ENCODE measurements around the gene POC1A. TPM values are rescaled to one million over a fixed set of nuclear protein-coding genes. Genes with fewer than 3 reads are reported as not detected.

The POC1A gene
- polyA plus RNA-seq, 1 of the 3 experiments (the other 2 are of a cell fraction): 11.7 TPM

DNA sequence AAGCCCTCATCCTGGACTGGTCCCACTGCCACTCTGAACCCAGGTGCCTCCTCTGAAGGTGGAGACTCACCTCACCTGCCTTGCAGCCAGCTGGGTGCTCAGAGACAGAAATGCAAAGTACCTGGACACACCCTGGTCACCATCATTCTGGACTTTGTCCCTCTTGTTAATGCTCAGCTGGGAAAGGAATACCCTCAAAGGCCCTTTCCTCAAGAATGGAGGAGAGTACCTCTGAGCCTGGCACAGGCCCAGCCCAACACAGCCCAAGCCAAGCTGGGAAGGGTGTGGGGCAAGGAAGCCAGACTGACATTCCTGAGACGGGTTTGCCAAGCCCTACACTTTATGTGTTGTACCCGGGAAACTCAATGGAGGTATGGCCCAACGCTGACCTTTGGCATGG is 42.8 kb upstream of the POC1A start:
- no peak overlapping the region for H3K4me3 ChIP-seq (ENCODE audit: low read depth in 2 of 2, low read length in 1 of 2)
- CTCF ChIA-PET: interaction anchor here (0.7 to 2.0 kb wide), 9 partner anchors 12 to 193 kb away, joined by 3 to 9 read pairs (median 3); no protein-coding TSS in a partner anchor
- TF ChIP-seq MXI1 (IDR thresholded peaks at IDR 0.05; ENCODE audit: low read depth, low read length) (no peak), FOXJ3 (CRISPR knock-in tag; IDR thresholded peaks at IDR 0.05) (no peak), EZH2phosphoT487 (IDR thresholded peaks at IDR 0.05; ENCODE audit: borderline replicate concordance, low read depth) (no peak), GABPA (IDR thresholded peaks at IDR 0.05; ENCODE audit: low read depth) (no peak)
- TF ChIP-seq, protein P1, sequence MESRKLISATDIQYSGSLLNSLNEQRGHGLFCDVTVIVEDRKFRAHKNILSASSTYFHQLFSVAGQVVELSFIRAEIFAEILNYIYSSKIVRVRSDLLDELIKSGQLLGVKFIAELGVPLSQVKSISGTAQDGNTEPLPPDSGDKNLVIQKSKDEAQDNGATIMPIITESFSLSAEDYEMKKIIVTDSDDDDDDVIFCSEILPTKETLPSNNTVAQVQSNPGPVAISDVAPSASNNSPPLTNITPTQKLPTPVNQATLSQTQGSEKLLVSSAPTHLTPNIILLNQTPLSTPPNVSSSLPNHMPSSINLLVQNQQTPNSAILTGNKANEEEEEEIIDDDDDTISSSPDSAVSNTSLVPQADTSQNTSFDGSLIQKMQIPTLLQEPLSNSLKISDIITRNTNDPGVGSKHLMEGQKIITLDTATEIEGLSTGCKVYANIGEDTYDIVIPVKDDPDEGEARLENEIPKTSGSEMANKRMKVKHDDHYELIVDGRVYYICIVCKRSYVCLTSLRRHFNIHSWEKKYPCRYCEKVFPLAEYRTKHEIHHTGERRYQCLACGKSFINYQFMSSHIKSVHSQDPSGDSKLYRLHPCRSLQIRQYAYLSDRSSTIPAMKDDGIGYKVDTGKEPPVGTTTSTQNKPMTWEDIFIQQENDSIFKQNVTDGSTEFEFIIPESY (IDR thresholded peaks at IDR 0.05; ENCODE audit: borderline replicate concordance, low read depth): no peak
- TF ChIP-seq, protein P2, sequence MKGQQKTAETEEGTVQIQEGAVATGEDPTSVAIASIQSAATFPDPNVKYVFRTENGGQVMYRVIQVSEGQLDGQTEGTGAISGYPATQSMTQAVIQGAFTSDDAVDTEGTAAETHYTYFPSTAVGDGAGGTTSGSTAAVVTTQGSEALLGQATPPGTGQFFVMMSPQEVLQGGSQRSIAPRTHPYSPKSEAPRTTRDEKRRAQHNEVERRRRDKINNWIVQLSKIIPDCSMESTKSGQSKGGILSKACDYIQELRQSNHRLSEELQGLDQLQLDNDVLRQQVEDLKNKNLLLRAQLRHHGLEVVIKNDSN (IDR thresholded peaks at IDR 0.05; ENCODE audit: borderline replicate concordance, low read depth): no peak
- TF ChIP-seq, protein P3, sequence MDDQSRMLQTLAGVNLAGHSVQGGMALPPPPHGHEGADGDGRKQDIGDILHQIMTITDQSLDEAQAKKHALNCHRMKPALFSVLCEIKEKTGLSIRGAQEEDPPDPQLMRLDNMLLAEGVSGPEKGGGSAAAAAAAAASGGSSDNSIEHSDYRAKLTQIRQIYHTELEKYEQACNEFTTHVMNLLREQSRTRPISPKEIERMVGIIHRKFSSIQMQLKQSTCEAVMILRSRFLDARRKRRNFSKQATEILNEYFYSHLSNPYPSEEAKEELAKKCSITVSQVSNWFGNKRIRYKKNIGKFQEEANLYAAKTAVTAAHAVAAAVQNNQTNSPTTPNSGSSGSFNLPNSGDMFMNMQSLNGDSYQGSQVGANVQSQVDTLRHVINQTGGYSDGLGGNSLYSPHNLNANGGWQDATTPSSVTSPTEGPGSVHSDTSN (IDR thresholded peaks at IDR 0.05): no peak
- no peak for DNase-seq
- no peak overlapping the region for H2AFZ ChIP-seq (ENCODE audit: low read depth)
- H3K9me3 ChIP-seq: no peaks in the 10 kb centered on the region
- POLR2A ChIA-PET: interaction anchor here (0.7 kb wide), 1 partner anchor 43 kb away, joined by 3 read pairs; the partner anchor contains the start of gene POC1A
- 86% methylated on average over 3 of the region's 3 CpGs for WGBS (ENCODE audit: low lambda C conversion rate)
- no peak overlapping the region for H3K27ac ChIP-seq (ENCODE audit: low read depth in 2 of 2, low read length in 1 of 2)
- H4K20me1 ChIP-seq (ENCODE audit: insufficient read depth): no peaks in the 10 kb centered on the region
- H3F3A ChIP-seq (replicated peaks; ENCODE audit: insufficient read depth): peaks cover 5% of the 10 kb centered on the region
- H3K36me3 ChIP-seq (replicated peaks in 1 of 2; ENCODE audit: control insufficient read depth in 1 of 2, insufficient read depth in 2 of 2, low read length in 1 of 2): peaks cover 14 to 16% of the 10 kb centered on the region in 2 experiments
- peak overlapping the region; percentile 97; the same call in 1 of the 2 replicates for H3K4me2 ChIP-seq
- H3K9ac ChIP-seq: no peak overlapping the region
- peaks cover 7 to 23% of the 10 kb centered on the region in 2 experiments for H3K4me1 ChIP-seq (ENCODE audit: control insufficient read depth in 1 of 2, insufficient read depth in 2 of 2, low read depth in 1 of 2, low read length in 1 of 2)
- no peaks in the 10 kb centered on the region for H3K9me2 ChIP-seq
- H3K27me3 ChIP-seq (ENCODE audit: insufficient read depth): no peaks in the 10 kb centered on the region
- peaks cover 33% of the 10 kb centered on the region for H3K79me2 ChIP-seq (ENCODE audit: insufficient read depth)

DNA sequence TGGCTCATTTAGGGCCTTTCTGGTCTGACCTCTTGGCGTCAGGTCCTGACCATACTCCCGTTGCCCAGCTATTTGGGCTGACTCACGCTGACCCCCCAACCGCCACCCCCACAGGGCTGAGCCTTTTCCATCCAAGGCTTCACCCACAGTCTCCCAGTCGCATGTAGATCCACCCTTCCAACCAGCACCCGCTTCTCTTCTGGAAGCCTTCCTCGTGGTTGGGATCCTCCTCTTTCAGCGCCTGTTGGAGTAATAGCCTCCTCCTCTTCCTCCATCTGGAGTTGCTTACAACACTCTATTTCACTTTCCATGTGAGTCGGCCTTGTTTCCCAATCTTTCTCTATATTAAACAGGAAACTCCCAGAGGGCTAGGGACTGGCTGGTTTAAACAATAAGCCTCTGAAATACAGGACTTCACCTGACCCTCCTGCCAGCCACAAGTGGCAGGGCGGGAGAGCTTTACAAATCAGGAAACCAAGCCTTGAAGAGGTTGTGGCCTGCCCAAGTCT is 41.7 kb upstream of the POC1A start:
- 84% methylated on average over 6 of the region's 10 CpGs for WGBS (ENCODE audit: low lambda C conversion rate)
- ChIA-PET CTCF (interaction anchor here (0.6 to 2.0 kb wide), 4 partner anchors 21 to 188 kb away, joined by 3 to 9 read pairs (median 3); no protein-coding TSS in a partner anchor), POLR2A (no interaction called here)
- H3K4me2 ChIP-seq: no peak overlapping the region
- peaks cover 27% of the 10 kb centered on the region for H3K79me2 ChIP-seq (ENCODE audit: insufficient read depth)
- no peaks in the 10 kb centered on the region for H4K20me1 ChIP-seq (ENCODE audit: insufficient read depth)
- no peaks in the 10 kb centered on the region for H3K9me3 ChIP-seq
- H3F3A ChIP-seq (replicated peaks; ENCODE audit: insufficient read depth): peaks cover 5% of the 10 kb centered on the region
- no peak overlapping the region for H3K27ac ChIP-seq (ENCODE audit: low read depth in 2 of 2, low read length in 1 of 2)
- no peak overlapping the region for H3K4me3 ChIP-seq (ENCODE audit: low read depth in 2 of 2, low read length in 1 of 2)
- peaks cover 6 to 10% of the 10 kb centered on the region in 2 experiments for H3K36me3 ChIP-seq (replicated peaks in 1 of 2; ENCODE audit: control insufficient read depth in 1 of 2, insufficient read depth in 2 of 2, low read length in 1 of 2)
- no peaks in the 10 kb centered on the region for H3K9me2 ChIP-seq
- H3K4me1 ChIP-seq (ENCODE audit: control insufficient read depth in 1 of 2, insufficient read depth in 2 of 2, low read depth in 1 of 2, low read length in 1 of 2): peaks cover 7 to 23% of the 10 kb centered on the region in 2 experiments
- no peaks in the 10 kb centered on the region for H3K27me3 ChIP-seq (ENCODE audit: insufficient read depth)
- no peak for DNase-seq
- no peak overlapping the region for H2AFZ ChIP-seq (ENCODE audit: low read depth)
- no peak overlapping the region for H3K9ac ChIP-seq
- TF ChIP-seq GABPA (IDR thresholded peaks at IDR 0.05; ENCODE audit: low read depth) (no peak), RFX5 (IDR thresholded peaks at IDR 0.05; ENCODE audit: low read length) (no peak), FOXM1 (IDR thresholded peaks at IDR 0.05; ENCODE audit: low read depth) (no peak), FOXJ3 (CRISPR knock-in tag; IDR thresholded peaks at IDR 0.05) (no peak), CHD2 (IDR thresholded peaks at IDR 0.05; ENCODE audit: low read length, partially characterized antibody) (no peak), SMC3 (IDR thresholded peaks at IDR 0.05; ENCODE audit: low read depth, low read length) (no peak), EZH2phosphoT487 (IDR thresholded peaks at IDR 0.05; ENCODE audit: borderline replicate concordance, low read depth) (no peak), RCOR1 (IDR thresholded peaks at IDR 0.05; ENCODE audit: low read length) (no peak), NRF1 (IDR thresholded peaks at IDR 0.05; ENCODE audit: low read depth, low read length) (no peak), RXRA (IDR thresholded peaks at IDR 0.05; ENCODE audit: borderline replicate concordance, low read depth) (no peak)
- TF ChIP-seq, protein P4, sequence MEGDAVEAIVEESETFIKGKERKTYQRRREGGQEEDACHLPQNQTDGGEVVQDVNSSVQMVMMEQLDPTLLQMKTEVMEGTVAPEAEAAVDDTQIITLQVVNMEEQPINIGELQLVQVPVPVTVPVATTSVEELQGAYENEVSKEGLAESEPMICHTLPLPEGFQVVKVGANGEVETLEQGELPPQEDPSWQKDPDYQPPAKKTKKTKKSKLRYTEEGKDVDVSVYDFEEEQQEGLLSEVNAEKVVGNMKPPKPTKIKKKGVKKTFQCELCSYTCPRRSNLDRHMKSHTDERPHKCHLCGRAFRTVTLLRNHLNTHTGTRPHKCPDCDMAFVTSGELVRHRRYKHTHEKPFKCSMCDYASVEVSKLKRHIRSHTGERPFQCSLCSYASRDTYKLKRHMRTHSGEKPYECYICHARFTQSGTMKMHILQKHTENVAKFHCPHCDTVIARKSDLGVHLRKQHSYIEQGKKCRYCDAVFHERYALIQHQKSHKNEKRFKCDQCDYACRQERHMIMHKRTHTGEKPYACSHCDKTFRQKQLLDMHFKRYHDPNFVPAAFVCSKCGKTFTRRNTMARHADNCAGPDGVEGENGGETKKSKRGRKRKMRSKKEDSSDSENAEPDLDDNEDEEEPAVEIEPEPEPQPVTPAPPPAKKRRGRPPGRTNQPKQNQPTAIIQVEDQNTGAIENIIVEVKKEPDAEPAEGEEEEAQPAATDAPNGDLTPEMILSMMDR (IDR thresholded peaks at IDR 0.05): no peak
- TF ChIP-seq, protein P2 (IDR thresholded peaks at IDR 0.05; ENCODE audit: borderline replicate concordance, low read depth): no peak
- TF ChIP-seq, protein P5, sequence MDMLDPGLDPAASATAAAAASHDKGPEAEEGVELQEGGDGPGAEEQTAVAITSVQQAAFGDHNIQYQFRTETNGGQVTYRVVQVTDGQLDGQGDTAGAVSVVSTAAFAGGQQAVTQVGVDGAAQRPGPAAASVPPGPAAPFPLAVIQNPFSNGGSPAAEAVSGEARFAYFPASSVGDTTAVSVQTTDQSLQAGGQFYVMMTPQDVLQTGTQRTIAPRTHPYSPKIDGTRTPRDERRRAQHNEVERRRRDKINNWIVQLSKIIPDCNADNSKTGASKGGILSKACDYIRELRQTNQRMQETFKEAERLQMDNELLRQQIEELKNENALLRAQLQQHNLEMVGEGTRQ (IDR thresholded peaks at IDR 0.05; ENCODE audit: borderline replicate concordance, low read depth, low read length): no peak
- TF ChIP-seq, protein P3 (IDR thresholded peaks at IDR 0.05): no peak
